Activated T-helper 1 cell treated with anti-CD3 and anti-CD28 coated beads, Interleukin-12 subunit alpha, Interleukin-12 subunit beta, Interleukin-2, Interleukin-4 antibody, amounts not matched to agents 30 ng/mL and 10 ng/mL and 1 ng/mL, durations not matched to agents 14 hours and 24 hours and 36 hours (primary cell): ENCODE data around the gene ADAMTS10. TPM values are rescaled to one million over a fixed set of nuclear protein-coding genes. Genes with fewer than 3 reads are reported as not detected.
"Not testable (repeated sequence)": the region's sequence is repeated elsewhere in the genome, so short reads cannot be mapped to it uniquely, and the experiment has no call there.

Source experiments
- DNase-seq: peaks from one replicate; pipeline ENCODE4 v3.0.0; 2021; ENCODE audit warnings: low spot score
- H3K27ac Mint-ChIP-seq: one replicate; pipeline ENCODE4 v1.8.0; 2021; ENCODE audit warnings: mild to moderate bottlenecking, mixed read lengths
- H3K27me3 Mint-ChIP-seq: one replicate; pipeline ENCODE4 v1.8.0; 2022; ENCODE audit warnings: mild to moderate bottlenecking, moderate library complexity, mixed read lengths; ENCODE audit not compliant: insufficient read depth
- H3K36me3 Mint-ChIP-seq: one replicate; pipeline ENCODE4 v1.8.0; 2021; ENCODE audit warnings: low read depth, mixed read lengths
- H3K4me1 Mint-ChIP-seq: one replicate; pipeline ENCODE4 v1.8.0; 2021; ENCODE audit warnings: low read depth, mixed read lengths
- H3K4me3 Mint-ChIP-seq: one replicate; pipeline ENCODE4 v1.8.0; 2021; ENCODE audit warnings: mild to moderate bottlenecking, moderate library complexity, mixed read lengths
- H3K9me3 Mint-ChIP-seq: one replicate; pipeline ENCODE4 v1.8.0; 2021; ENCODE audit warnings: mixed read lengths
- intact Hi-C: fragments of 100-400 bp; cut with micrococcal nuclease; formaldehyde crosslinking; loops from one replicate; pipeline ENCODE4 v1.15.1; 2024
- total RNA-seq: library from RNA; stranded (reverse); gene quantifications from 2 replicates; pipeline ENCODE4 v1.2.3, GENCODE V29; 2022

Gene ADAMTS10
- total RNA-seq, 1 donor from 2014 or later, result 3.3 TPM

DNA sequence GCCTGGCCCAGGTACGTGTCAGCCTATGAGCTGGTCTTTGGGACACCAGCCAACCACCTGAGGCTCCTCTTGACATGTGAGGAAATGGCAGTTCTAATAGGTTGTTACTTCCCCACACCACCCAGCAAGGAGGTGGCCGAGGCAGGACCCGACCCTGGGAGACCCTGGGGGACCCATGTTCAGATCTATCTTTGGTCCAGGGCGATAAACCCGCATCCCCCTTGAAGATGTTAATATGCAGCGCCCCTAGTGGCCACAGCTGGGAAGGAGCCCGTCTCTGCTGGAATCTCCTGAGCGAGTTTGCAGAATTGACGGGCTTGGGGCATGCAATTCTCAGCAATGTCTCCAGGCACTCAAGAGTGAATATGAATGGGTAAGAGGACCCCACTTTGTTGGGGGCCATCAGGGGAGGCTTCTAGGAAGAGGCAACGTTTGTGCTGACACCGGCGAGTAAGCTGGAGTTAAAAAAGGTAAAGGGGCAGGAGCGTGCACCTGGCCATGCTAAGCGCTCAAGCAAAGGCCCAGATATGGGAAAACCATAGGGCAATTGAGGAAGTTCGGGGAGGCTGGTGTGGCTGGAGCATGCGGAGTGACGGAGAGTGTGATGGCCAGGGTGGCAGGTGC, 31.8 kb downstream of the ADAMTS10 start:
- peak; percentile 71 for DNase-seq
- Mint-ChIP-seq H3K9me3 (no peaks in the 10 kb centered on the region), H3K4me1 (peaks cover 45% of the 10 kb centered on the region), H3K27me3 (peaks cover 3% of the 10 kb centered on the region), H3K27ac (peak overlapping the region; percentile 9), H3K36me3 (peaks cover 19% of the 10 kb centered on the region), H3K4me3 (peak overlapping the region; percentile 43)
- intact Hi-C loops, result loop anchor here (1.0 to 5.0 kb wide), 2 partner anchors 9 to 226 kb away; no protein-coding TSS in a partner anchor

DNA sequence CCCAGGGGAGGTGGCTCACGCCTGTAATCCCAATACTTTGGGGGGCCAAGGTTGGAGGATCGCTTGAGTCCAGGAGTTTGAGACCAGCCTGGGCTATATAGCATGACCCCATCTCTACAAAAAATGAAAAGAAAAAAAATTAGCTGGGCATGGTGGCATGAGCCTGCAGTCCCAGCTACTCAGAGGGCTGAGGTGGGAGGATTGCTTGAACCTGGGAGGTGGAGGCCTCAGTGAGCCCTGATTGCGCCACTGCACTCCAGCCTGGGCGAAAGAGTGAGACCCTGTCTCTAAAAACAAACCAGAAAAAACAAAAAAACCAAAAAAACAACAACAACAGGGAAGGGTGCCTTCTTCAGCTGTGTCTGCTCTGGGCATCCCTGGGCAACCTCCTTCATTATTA, 32.8 kb downstream of the ADAMTS10 start:
- intact Hi-C loops, result loop anchor here (1.0 to 5.0 kb wide), 2 partner anchors 8 to 225 kb away; no protein-coding TSS in a partner anchor
- Mint-ChIP-seq H3K36me3 (peaks cover 24% of the 10 kb centered on the region), H3K9me3 (no peaks in the 10 kb centered on the region), H3K27me3 (peaks cover 3% of the 10 kb centered on the region), H3K4me3 (peak overlapping the region; percentile 97), H3K4me1 (peaks cover 54% of the 10 kb centered on the region), H3K27ac (no peak overlapping the region)
- no peak for DNase-seq

DNA sequence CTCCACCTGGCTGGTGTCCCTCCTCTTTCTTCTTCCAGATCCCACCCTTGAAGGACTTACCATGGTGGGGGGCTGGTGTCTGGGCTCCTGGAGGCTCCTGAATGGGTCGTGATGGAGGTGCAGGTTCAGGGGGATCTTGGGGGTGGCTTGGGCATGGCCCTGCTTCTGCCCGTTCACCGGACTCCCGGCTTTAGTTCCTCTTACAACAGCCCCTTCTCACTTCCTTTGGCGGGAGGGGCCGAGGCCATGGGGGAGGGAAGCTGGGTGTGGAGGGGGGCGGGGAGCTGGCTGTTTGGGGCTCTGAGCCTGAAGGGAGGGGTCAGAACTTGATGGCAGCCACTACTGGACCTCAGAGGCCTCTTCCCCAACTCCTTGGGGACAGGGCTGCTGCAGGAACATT, 33.3 kb downstream of the ADAMTS10 start, which contains the start of gene MYO1F:
TSS of gene MYO1F (minus strand) at position 196 of the 400 bp plus-strand sequence. CDS start at position 63, 133 bp downstream.
- intact Hi-C loops, result loop anchor here (5.0 kb wide), 1 partner anchor 225 kb away; no protein-coding TSS in a partner anchor
- peaks cover 59% of the 10 kb centered on the region for H3K4me1 Mint-ChIP-seq
- peak within 1 kb of the TSS; percentile 91 for H3K27ac Mint-ChIP-seq
- no peaks in the 10 kb centered on the region for H3K9me3 Mint-ChIP-seq
- DNase-seq, result no peak
- peak within 1 kb of the TSS; percentile 97 for H3K4me3 Mint-ChIP-seq
- peaks cover 28% of the 10 kb centered on the region for H3K36me3 Mint-ChIP-seq
- peaks cover 3% of the 10 kb centered on the region for H3K27me3 Mint-ChIP-seq

DNA sequence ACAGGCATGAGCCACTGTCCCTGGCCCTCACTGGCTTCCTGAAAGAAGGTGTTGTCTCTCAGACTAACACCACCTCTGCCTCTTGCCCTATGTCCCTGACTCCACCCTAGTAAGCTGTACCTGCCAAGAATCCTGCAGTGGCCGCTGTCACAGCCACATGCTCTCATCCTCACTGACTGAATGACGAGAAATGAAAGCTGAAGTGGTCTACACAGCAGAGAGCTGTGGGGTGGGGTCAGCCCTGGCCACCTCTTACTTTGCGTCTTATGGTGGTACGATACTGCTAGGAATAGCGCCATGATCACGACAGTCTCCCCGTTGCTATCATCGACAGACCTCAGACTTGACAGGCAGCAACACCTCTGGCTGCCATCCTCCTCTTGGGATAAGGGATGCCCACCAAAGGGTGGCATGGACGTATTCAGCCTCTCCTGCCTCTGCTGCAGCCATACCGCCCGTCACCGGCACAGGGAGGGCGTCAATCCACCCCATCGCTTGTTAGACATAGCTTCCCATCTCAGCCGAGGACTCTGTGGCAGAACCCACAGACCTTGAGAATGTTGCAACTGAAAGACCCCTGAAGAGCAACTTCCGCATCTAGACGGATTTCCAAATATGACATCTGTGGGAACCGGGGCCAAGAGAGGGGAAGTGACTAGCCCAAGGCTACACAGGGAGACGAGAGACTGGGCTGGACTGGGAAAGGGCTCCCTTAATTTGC, 34.1 kb downstream of the ADAMTS10 start:
- H3K27me3 Mint-ChIP-seq, result peaks cover 3% of the 10 kb centered on the region
- peaks cover 63% of the 10 kb centered on the region for H3K4me1 Mint-ChIP-seq
- H3K36me3 Mint-ChIP-seq, result peaks cover 28% of the 10 kb centered on the region
- H3K9me3 Mint-ChIP-seq, result no peaks in the 10 kb centered on the region
- intact Hi-C loops, result loop anchor here (5.0 kb wide), 1 partner anchor 224 kb away; no protein-coding TSS in a partner anchor
- peak overlapping the region; percentile 91 for H3K27ac Mint-ChIP-seq
- DNase-seq, result no peak
- H3K4me3 Mint-ChIP-seq, result peak overlapping the region; percentile 97

DNA sequence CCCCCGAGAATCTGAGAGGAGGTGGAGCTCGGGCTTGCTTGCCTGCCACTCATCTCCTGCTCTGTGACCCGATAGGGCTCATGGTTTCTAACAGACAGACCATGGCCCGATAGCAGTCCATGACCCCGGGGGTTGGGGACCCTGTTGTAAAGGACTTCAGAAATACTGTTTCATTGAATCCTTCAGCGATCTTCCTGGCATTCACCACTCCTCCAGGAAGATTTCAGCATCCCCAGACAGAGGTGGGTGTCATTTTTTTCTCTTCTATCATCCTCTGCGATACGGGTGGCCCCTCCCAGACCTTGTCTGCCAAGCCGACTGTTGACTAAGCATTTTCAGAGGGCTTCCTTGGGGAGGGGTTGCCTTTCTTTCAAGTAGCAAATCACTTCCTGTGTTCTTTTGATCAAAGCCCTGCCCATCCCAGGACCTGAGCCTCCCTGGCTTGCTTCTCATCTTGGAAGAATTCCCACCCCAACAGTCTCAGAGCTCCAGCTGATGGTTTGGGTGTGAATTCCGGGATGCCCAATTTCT, 35.0 kb downstream of the ADAMTS10 start:
- DNase-seq, result peak; percentile 50
- Mint-ChIP-seq H3K9me3 (no peaks in the 10 kb centered on the region), H3K27me3 (peaks cover 3% of the 10 kb centered on the region), H3K4me1 (peaks cover 71% of the 10 kb centered on the region), H3K4me3 (peak overlapping the region; percentile 97), H3K36me3 (peaks cover 31% of the 10 kb centered on the region), H3K27ac (peak overlapping the region; percentile 91)
- intact Hi-C loops, result loop anchor here (5.0 kb wide), 1 partner anchor 223 kb away; no protein-coding TSS in a partner anchor

DNA sequence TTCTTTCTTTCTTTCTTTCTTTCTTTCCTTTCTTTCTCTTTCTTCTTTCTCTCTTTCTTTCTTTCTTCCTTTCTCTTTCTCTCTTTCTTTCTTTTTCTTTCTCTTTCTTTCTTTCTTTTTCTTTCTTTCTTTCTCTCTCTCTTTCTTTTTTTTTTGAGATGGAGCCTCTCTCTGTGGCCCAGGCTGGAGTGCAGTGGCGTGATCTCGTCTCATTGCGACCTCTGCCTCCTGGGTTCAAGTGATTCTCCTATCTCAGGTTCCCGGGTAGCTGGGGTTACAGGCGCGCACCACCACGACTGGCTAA, 35.9 kb downstream of the ADAMTS10 start:
- H3K4me3 Mint-ChIP-seq, result peak overlapping the region; percentile 97
- peaks cover 31% of the 10 kb centered on the region for H3K36me3 Mint-ChIP-seq
- H3K27me3 Mint-ChIP-seq, intact Hi-C loops, DNase-seq, H3K9me3 Mint-ChIP-seq: not testable (repeated sequence)
- H3K4me1 Mint-ChIP-seq, result peaks cover 79% of the 10 kb centered on the region
- H3K27ac Mint-ChIP-seq, result peak overlapping the region; percentile 19

DNA sequence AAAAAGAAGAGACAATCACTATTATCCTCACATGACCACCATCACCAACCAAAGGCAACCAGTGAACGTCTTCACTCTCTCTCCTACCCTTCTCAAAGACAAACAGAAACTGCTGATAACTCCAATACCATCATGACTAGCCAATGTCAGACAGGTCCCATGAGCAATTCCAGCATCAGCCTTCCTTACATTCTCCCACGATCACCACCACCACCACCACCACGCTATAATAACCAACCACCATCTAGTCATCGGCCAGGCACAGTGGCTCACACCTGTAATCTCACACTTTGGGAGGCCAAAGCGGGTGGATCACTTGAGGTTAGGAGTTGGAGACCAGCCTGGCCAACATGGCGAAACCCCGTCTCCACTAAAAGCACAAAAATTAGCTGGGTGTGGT, 37.2 kb downstream of the ADAMTS10 start:
- peaks cover 35% of the 10 kb centered on the region for H3K36me3 Mint-ChIP-seq
- peaks cover 80% of the 10 kb centered on the region for H3K4me1 Mint-ChIP-seq
- no peaks in the 10 kb centered on the region for H3K27me3 Mint-ChIP-seq
- DNase-seq, result no peak
- no peaks in the 10 kb centered on the region for H3K9me3 Mint-ChIP-seq
- H3K4me3 Mint-ChIP-seq, result peak overlapping the region; percentile 70
- H3K27ac Mint-ChIP-seq, result peak overlapping the region; percentile 97
- intact Hi-C loops, result no loop called here

DNA sequence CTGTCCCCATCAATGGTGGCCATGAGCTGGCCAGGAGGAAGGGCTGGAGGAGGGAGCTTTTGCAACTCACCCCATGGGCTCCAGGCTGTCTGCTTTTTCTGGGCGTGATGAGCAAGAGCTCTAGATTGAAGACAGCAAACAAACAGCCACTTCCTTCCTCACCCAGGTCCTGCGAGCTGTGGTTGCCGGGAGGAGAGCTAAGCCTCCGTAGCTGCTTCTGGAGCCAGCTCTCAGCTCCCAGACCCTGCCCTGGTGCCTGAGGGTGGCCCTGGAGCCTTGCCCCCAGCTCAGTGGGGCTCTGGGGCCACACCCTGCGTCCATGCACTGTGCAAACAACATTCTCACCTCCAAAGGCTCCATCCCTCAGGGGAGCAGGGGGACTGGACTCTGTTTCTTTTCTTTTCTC, 39.5 kb downstream of the ADAMTS10 start:
- Mint-ChIP-seq H3K27me3 (peaks cover 2% of the 10 kb centered on the region), H3K4me3 (peak overlapping the region; percentile 75), H3K4me1 (peaks cover 63% of the 10 kb centered on the region), H3K36me3 (peaks cover 32% of the 10 kb centered on the region), H3K9me3 (no peaks in the 10 kb centered on the region), H3K27ac (peak overlapping the region; percentile 97)
- intact Hi-C loops, result no loop called here
- DNase-seq, result peak; percentile 63

DNA sequence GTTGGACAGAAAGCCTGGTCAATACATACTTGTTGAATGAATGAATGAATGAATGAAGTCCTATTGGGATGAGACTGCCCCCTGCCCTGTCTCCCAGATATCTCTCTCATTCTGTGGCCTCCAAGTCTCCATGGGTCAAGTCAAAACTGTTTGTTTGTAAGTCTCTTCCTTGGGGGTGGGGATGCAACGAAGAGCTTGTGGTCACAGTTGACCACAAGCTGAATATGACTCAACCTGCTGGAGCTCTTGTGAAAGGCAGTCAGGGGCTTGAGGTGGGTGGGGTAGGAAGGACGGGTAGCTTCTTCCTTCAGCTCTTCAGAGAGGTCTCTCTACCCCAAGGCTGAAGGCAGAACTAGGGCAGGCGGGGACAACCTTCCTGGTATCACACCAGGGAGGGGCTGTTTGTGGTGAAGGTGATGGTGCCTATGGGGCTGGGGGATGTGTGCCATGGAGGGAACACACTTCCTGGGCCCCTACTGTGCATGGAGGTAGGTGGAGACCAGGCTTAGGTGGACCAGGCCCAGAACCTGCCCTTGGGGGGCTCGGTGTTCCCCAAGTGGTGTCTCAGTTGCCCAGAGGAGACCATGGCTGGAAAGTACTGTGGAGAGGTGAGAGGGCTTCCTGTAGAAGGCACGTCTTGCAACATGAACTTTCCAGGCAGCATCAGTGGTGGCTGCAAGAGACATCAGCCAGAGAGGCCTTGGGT, 41.3 kb downstream of the ADAMTS10 start:
- Mint-ChIP-seq H3K36me3 (peaks cover 29% of the 10 kb centered on the region), H3K4me1 (peaks cover 62% of the 10 kb centered on the region), H3K27ac (peak overlapping the region; percentile 97), H3K9me3 (no peaks in the 10 kb centered on the region), H3K4me3 (peak overlapping the region; percentile 75), H3K27me3 (peaks cover 2% of the 10 kb centered on the region)
- intact Hi-C loops, result loop anchor here (1.0 kb wide), 2 partner anchors 9 to 54 kb away; no protein-coding TSS in a partner anchor
- peak; percentile 78 for DNase-seq

DNA sequence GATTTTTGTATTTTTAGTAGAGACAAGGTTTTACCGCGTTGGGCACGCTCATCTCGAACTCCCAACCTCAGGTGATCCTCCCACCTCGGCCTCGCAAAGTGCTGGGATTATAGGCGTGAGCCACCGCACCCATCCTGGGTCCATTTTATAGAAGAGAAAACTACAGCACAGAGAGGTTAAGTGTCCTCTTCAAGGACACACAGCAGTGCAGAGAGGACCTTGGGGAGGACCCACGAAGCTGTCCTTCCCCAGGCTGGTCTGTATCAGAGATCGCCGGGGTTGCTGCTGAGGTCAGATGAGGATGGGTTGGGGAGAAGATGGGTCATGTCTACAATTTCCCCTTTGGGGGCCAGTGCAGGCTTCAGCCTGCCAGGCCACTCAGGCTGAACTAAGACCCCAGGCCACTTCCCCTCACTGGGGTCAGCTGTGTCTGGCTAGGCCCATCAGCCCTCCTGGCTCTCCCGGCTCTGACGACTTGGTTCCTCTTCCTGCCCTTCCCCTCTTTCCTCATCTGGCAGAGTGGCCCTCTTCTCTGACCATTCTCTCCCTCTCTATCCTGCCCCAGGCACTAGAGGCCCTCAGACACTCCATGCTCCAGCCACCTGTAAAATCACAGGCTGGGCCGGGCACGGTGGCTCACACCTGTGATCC, 42.9 kb downstream of the ADAMTS10 start:
- intact Hi-C loops, result no loop called here
- peaks cover 50% of the 10 kb centered on the region for H3K4me1 Mint-ChIP-seq
- H3K27me3 Mint-ChIP-seq, result peaks cover 2% of the 10 kb centered on the region
- H3K9me3 Mint-ChIP-seq, result no peaks in the 10 kb centered on the region
- H3K36me3 Mint-ChIP-seq, result peaks cover 19% of the 10 kb centered on the region
- peak overlapping the region; percentile 97 for H3K27ac Mint-ChIP-seq
- no peak for DNase-seq
- peak overlapping the region; percentile 11 for H3K4me3 Mint-ChIP-seq

DNA sequence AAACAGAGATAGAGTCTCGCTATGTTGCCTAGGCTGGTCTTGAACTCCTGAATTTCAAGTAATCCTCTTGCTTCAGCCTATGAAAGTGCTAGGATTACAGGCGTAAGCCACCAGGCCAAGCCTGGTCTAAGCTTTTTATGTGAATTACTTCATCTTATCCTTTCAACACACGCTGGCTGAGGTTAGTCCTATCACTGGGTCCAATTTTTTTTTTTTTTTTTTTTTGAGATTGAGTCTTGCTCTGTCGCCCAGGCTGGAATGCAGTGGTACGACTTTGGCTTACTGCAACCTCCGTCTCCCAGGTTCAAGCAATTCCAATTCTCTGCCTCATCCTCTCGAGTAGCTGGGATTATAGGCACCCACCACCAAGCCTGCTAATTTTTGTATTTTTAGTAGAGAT, 43.7 kb downstream of the ADAMTS10 start:
- no peak overlapping the region for H3K4me3 Mint-ChIP-seq
- intact Hi-C loops, result no loop called here
- H3K27me3 Mint-ChIP-seq, result peaks cover 2% of the 10 kb centered on the region
- no peaks in the 10 kb centered on the region for H3K9me3 Mint-ChIP-seq
- no peak for DNase-seq
- H3K4me1 Mint-ChIP-seq, result peaks cover 46% of the 10 kb centered on the region
- H3K36me3 Mint-ChIP-seq, result peaks cover 16% of the 10 kb centered on the region
- no peak overlapping the region for H3K27ac Mint-ChIP-seq

DNA sequence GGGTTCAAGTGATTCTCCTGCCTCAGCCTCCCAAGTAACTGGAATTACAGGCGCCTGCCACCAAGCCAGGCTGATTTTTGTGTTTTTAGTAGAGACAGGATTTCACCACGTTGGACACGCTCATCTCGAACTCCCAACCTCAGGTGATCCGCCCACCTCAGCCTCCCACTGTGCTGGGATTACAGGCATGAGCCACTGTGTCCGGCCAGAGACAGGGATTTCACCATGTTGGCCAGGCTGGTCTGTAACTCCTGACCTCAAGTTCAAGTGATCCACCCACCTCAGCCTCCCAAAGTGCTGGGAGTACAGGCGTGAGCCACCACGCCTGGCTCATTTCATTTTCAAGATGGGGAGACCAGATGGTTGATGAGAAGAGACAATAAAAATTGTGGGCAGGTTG, 45.6 kb downstream of the ADAMTS10 start:
- H3K9me3 Mint-ChIP-seq, H3K4me3 Mint-ChIP-seq, DNase-seq, H3K27me3 Mint-ChIP-seq, intact Hi-C loops: not testable (repeated sequence)
- Mint-ChIP-seq H3K27ac (peak overlapping the region; percentile 50), H3K4me1 (peaks cover 39% of the 10 kb centered on the region), H3K36me3 (peaks cover 17% of the 10 kb centered on the region)
